Liver (tissue), 2 donors: ENCODE results near the gene CST9.

Experiments used
- ZBTB33 ChIP-seq: IDR thresholded peaks from 2 replicates; pipeline ENCODE4 v1.6.1; 2016; ENCODE audit warnings: antibody characterized with exemption
- TF ChIP-seq, protein P1 (sequence below): fragments of 150-350 bp; IDR thresholded peaks from 2 replicates; pipeline ENCODE4 v1.5.1; 2017; ENCODE audit warnings: improper control_type of control experiment, low read depth, low read length; ENCODE audit not compliant: missing input control
- donor health status: healthy.

- TF ChIP-seq ZBTB33, result no peak
- TF ChIP-seq, protein P1, sequence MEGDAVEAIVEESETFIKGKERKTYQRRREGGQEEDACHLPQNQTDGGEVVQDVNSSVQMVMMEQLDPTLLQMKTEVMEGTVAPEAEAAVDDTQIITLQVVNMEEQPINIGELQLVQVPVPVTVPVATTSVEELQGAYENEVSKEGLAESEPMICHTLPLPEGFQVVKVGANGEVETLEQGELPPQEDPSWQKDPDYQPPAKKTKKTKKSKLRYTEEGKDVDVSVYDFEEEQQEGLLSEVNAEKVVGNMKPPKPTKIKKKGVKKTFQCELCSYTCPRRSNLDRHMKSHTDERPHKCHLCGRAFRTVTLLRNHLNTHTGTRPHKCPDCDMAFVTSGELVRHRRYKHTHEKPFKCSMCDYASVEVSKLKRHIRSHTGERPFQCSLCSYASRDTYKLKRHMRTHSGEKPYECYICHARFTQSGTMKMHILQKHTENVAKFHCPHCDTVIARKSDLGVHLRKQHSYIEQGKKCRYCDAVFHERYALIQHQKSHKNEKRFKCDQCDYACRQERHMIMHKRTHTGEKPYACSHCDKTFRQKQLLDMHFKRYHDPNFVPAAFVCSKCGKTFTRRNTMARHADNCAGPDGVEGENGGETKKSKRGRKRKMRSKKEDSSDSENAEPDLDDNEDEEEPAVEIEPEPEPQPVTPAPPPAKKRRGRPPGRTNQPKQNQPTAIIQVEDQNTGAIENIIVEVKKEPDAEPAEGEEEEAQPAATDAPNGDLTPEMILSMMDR, result no peak
Measured at GRCh38 chr20:23637282-23638221, 31.8 kb upstream of the CST9 start, which contains the start of gene CST3.
